Tibial artery (tissue), 4 donors: ENCODE data around the gene DUSP5.

Experiments
- DNase-seq, 2 donors: peaks; one replicate each; pipeline ENCODE4 v3.0.0-alpha.2; 2019
- H3K27ac ChIP-seq, 2 donors: fragments of 200-600 bp; sonication (generic) in 1 of 2; 1 replicate in 1 of 2; 2 replicates in 1 of 2; pipeline ENCODE4 v1.5.1; 2018 to 2019; ENCODE audit warnings: mild to moderate bottlenecking in 1 of 2
- H3K27me3 ChIP-seq, 2 donors: fragments of 200-600 bp; sonication (generic) in 1 of 2; one replicate each; pipeline versions ENCODE4 v1.5.1 to v1.6.0; 2016 to 2019
- H3K36me3 ChIP-seq, 3 donors: fragments of 200-600 bp; sonication (generic) in 2 of 3; one replicate each; pipeline ENCODE4 v1.5.1; 2016 to 2019; ENCODE audit warnings: mild to moderate bottlenecking in 2 of 3
- H3K4me1 ChIP-seq, 4 donors: fragments of 200-600 bp; sonication (generic) in 2 of 4; 1 replicate in 3 of 4; 2 replicates in 1 of 4; pipeline ENCODE4 v1.5.1; 2016 to 2019
- H3K4me3 ChIP-seq, 2 donors: fragments of 200-600 bp; sonication (generic) in 1 of 2; 1 replicate in 1 of 2; 2 replicates in 1 of 2; pipeline ENCODE4 v1.5.1; 2018 to 2019; ENCODE audit warnings: mild to moderate bottlenecking in 2 of 2
- H3K9me3 ChIP-seq, 3 donors: fragments of 200-600 bp; sonication (generic) in 1 of 3; one replicate each; pipeline ENCODE4 v1.5.1; 2016 to 2019
- CTCF ChIP-seq, 2 experiments: fragments of 200-600 bp in 1 of 2; fragments of 450-650 bp in 1 of 2; IDR thresholded peaks; one replicate each; pipeline ENCODE4 v1.5.1; 2017 to 2019; ENCODE audit warnings: antibody characterized with exemption in 2 of 2, mild to moderate bottlenecking in 1 of 2, moderate library complexity in 1 of 2
- intact Hi-C: fragments of 100-400 bp; cut with DNase I; formaldehyde crosslinking; loops from one replicate; pipeline ENCODE4 v1.15.0; 2023; ENCODE audit warnings: low total_unique reads

The DUSP5 gene

DNA sequence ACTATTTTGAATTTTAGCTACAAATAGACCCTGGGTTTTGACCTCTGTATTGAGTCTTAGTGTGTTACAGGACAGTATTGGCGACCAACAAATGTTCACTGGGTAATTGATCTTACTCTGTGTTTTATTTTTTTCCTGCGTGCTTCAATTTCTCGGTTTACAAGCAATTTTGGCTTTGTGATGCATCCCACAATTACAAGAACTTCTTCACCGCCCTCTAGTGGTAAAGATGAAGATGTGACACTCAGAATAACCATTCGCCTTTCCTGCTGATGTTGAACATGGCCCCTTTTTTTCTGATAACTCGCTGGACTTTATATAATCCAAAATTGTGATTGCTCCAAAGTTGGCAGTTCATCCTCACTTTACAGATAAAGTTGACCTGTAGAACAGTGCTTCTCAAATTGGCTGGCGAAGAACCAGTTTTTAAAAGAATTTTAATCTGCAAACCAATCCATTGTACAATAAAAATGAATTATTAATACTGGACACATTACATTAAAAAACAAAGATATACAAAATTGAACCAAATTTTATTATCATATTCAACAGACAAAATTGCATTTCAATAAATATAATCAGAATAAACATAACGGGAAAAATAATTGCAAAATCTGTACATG lies 49.5 kb downstream of the DUSP5 start:
- DNase-seq = no peak
- H3K4me3 ChIP-seq = no peak overlapping the region
- H3K4me1 ChIP-seq = no peaks in the 10 kb centered on the region
- intact Hi-C loops = loop anchor here (5.0 to 10.0 kb wide), 2 partner anchors 240 to 342 kb away; partner anchors contain the start of gene MXI1
- H3K36me3 ChIP-seq = no peaks in the 10 kb centered on the region
- H3K9me3 ChIP-seq = no peaks in the 10 kb centered on the region
- TF ChIP-seq CTCF (IDR thresholded peaks at IDR 0.05) = peak; percentile 70 to 84
- no peak overlapping the region for H3K27ac ChIP-seq
- H3K27me3 ChIP-seq = peaks cover 0 to 18% of the 10 kb centered on the region in 2 donors

DNA sequence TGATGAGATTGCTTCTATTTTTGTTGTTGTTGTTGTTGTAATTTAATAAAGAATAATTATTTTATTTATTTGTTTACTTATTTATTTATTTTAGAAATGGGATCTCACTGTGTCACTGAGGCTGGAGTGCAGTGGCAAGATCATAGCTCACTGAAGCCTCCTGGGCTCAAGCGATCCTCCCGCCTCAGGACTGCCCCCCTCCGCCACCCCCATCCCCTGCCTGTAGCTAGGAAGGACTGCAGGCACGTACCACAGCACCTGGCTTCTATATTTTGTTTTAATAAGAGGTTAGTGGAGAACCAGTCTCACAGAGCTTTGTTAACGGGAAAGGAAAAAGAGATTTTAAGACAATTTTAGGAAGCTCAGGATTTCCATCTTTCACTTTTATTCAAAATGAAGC lies 50.3 kb downstream of the DUSP5 start:
- H3K36me3 ChIP-seq = no peaks in the 10 kb centered on the region
- H3K9me3 ChIP-seq = no peaks in the 10 kb centered on the region
- peaks cover 0 to 22% of the 10 kb centered on the region in 2 donors for H3K27me3 ChIP-seq
- H3K4me1 ChIP-seq = no peaks in the 10 kb centered on the region
- intact Hi-C loops = loop anchor here (5.0 to 10.0 kb wide), 2 partner anchors 241 to 343 kb away; partner anchors contain the start of gene MXI1
- no peak for DNase-seq
- no peak overlapping the region for H3K27ac ChIP-seq
- no peak for TF ChIP-seq CTCF (IDR thresholded peaks at IDR 0.05)
- H3K4me3 ChIP-seq = no peak overlapping the region

DNA sequence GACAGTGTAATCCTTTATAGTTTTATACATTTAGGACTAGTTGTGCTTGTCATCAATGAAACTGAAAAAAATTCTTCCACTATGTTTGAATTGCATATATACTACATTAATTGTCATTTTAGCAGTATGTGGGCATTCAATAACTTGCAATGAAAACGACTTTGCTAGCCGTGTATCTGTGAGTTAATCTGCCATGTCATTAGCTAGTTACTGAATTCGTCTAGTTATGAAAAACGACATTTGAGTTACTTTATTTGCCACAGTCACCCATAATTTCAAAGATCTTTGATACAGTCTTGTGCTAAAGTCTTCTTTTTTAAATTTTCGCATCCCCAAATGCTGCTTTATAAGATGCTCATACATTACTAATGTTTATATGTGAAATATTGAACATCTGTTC lies 51.5 kb downstream of the DUSP5 start:
- intact Hi-C loops = loop anchor here (5.0 to 10.0 kb wide), 2 partner anchors 242 to 344 kb away; partner anchors contain the start of gene MXI1
- peaks cover 0 to 22% of the 10 kb centered on the region in 2 donors for H3K27me3 ChIP-seq
- no peaks in the 10 kb centered on the region for H3K4me1 ChIP-seq
- no peak overlapping the region for H3K4me3 ChIP-seq
- H3K36me3 ChIP-seq = no peaks in the 10 kb centered on the region
- no peak overlapping the region for H3K27ac ChIP-seq
- DNase-seq = no peak
- no peak for TF ChIP-seq CTCF (IDR thresholded peaks at IDR 0.05)
- no peaks in the 10 kb centered on the region for H3K9me3 ChIP-seq

GRCh38 chr10:110553905-110554304 lies 56.2 kb downstream of the DUSP5 start:
- Histone ChIP-seq H3K36me3 (no peaks in the 10 kb centered on the region), H3K4me1 (no peaks in the 10 kb centered on the region), H3K27ac (no peak overlapping the region), H3K9me3 (no peaks in the 10 kb centered on the region), H3K4me3 (no peak overlapping the region), H3K27me3 (peaks cover 0 to 22% of the 10 kb centered on the region in 2 donors)
- intact Hi-C loops = no loop called here
- no peak for TF ChIP-seq CTCF (IDR thresholded peaks at IDR 0.05)
- DNase-seq = no peak

DNA sequence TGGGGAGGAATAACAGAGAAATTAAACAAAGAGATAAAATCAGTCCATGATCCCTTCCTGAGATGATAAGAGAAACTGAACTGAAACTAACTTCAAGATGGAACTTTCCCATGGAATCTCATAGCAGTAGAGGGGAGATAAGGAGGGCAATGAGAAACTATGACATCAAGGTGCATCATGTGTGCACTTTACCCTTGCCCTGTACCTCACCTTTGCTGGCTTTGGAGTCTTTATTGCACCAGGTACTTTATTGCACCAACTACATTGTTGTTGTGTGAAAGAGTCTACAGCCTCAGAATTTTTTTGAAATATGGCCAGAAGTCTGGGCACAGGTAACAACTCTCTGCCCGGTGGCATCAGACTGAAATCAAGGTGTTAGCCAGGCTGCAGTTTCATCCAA lies 58.6 kb downstream of the DUSP5 start:
- Histone ChIP-seq H3K27me3 (peaks cover 0 to 21% of the 10 kb centered on the region in 2 donors), H3K27ac (no peak overlapping the region), H3K36me3 (no peaks in the 10 kb centered on the region), H3K4me3 (no peak overlapping the region), H3K4me1 (no peaks in the 10 kb centered on the region), H3K9me3 (no peaks in the 10 kb centered on the region)
- DNase-seq = no peak
- intact Hi-C loops = loop anchor here (5.0 kb wide), 1 partner anchor 1006 kb away; no protein-coding TSS in a partner anchor
- TF ChIP-seq CTCF (IDR thresholded peaks at IDR 0.05) = no peak
